Fibroblast of the aortic adventitia (primary cell): ENCODE measurements around the gene CTDP1. TPM values are rescaled to one million over a fixed set of nuclear protein-coding genes. Genes with fewer than 3 reads are reported as not detected.
"Not testable (repeated sequence)": the region's sequence is repeated elsewhere in the genome, so short reads cannot be mapped to it uniquely, and the experiment has no call there.

Source experiments
- DNase-seq: peaks from one replicate; pipeline ENCODE4 v3.0.0-alpha.2; 2010; ENCODE audit warnings: low read depth
- H3K4me3 ChIP-seq: 2 replicates; pipeline ENCODE4 v1.5.1; 2011; ENCODE audit warnings: low read depth, mild to moderate bottlenecking, control low read depth, low read length, moderate library complexity
- total RNA-seq: library from RNA; depleted of rRNA; stranded (reverse); fragments of >200 nt; gene quantifications from 2 replicates; pipeline ENCODE4 v1.2.3, GENCODE V29; 2012; ENCODE audit warnings: low replicate concordance
- TF ChIP-seq, protein P1 (sequence below): IDR thresholded peaks from 2 replicates; pipeline ENCODE4 v1.5.1; 2011; ENCODE audit warnings: mild to moderate bottlenecking, low read length, control low read depth, inconsistent platforms; ENCODE audit not compliant: insufficient read depth

CTDP1 gene
- total RNA-seq, 1 donor: 14.1 TPM

DNA sequence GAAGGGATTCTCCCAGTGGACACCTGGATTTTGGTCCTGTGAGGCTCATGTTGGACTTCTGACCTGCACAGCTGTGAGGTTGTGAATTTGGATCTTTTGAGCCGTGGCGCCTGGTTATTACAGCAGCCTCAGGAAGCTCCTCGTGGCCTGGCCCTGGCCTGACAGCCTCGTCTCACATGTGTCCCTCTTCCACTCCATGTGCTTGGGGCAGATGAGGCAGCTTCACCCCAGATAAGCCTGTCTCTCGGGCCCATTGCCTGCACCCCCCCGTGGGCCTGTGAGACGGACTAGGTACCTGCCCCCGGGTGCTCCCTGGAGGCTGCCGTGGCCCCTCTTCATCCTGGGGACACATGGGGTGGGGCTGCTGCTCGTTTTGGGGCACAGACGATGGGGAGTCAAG, 51.2 kb downstream of the CTDP1 start:
- no peak for DNase-seq
- TF ChIP-seq, protein P1, sequence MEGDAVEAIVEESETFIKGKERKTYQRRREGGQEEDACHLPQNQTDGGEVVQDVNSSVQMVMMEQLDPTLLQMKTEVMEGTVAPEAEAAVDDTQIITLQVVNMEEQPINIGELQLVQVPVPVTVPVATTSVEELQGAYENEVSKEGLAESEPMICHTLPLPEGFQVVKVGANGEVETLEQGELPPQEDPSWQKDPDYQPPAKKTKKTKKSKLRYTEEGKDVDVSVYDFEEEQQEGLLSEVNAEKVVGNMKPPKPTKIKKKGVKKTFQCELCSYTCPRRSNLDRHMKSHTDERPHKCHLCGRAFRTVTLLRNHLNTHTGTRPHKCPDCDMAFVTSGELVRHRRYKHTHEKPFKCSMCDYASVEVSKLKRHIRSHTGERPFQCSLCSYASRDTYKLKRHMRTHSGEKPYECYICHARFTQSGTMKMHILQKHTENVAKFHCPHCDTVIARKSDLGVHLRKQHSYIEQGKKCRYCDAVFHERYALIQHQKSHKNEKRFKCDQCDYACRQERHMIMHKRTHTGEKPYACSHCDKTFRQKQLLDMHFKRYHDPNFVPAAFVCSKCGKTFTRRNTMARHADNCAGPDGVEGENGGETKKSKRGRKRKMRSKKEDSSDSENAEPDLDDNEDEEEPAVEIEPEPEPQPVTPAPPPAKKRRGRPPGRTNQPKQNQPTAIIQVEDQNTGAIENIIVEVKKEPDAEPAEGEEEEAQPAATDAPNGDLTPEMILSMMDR: no peak
- no peak overlapping the region for H3K4me3 ChIP-seq

DNA sequence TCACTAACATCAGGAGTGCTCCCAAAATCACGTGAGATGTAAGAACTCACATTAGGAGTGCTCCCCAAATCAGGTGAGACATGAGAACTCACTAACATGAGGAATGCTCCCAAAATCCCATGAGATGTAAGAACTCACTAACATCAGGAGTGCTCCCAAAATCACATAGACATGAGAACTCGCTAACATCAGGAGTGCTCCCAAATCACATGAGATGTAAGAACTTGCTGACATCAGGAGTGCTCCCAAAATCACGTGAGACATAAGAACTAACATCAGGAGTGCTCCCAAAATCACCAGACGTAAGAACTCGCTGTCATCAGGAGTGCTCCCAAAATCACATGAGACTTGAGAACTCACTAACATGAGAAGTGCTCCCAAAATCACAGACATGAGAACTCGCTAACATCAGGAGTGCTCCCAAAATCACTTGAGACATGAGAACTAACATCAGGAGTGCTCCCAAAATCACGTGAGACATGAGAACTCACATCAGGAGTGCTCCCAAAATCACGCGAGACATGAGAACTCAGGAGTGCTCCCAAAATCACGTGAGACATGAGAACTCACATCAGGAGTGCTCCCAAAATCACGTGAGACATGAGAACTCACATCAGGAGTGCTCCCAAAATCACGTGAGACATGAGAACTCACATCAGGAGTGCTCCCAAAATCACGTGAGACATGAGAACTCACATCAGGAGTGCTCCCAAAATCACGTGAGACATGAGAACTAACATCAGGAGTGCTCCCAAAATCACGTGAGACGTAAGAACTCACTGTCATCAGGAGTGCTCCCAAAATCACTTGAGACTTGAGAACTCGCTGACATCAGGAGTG, 52.5 kb downstream of the CTDP1 start:
- H3K4me3 ChIP-seq: not testable (repeated sequence)
- DNase-seq: peak; percentile 10

DNA sequence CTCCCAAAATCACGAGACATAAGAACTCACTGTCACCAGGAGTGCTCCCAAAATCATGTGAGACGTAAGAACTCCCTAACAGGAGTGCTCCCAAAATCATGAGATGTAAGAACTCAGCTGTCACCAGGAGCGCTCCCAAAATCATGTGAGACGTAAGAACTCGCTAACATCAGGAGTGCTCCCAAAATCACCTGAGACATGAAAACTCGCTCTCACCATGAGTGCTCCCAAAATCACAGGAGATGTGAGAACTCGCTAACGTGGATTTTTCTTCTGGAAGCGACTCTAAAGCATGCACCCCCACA, 53.1 kb downstream of the CTDP1 start:
- no peak overlapping the region for H3K4me3 ChIP-seq
- peak; percentile 4 for DNase-seq
- TF ChIP-seq, protein P1: no peak

DNA sequence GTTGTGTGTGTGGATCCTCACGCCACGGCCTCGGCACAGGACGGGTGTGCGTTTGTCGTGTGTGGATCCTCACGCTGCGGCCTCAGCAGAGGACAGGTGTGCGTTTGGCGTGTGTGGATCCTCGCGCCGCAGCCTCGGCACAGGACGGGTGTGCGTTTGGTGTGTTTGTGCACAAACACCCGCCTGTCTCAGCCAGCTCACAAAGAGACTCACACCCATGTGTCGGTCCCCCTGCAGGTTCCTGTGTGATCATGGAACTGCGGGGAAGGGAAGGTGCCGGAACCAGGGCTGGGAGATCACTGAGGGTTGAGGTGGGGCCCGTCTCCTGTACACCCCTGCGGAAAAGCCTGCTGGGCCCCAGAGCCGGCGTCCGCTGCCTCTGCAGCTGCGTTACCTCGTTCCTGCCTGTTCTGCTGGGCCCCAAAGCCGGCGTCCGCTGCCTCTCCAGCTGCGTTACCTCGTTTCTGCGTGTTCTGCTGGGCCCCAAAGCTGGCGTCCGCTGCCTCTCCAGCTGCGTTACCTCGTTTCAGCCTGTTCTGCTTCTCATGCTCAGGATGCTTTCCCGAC, 53.6 kb downstream of the CTDP1 start:
- TF ChIP-seq, protein P1: no peak
- H3K4me3 ChIP-seq: no peak overlapping the region
- no peak for DNase-seq

DNA sequence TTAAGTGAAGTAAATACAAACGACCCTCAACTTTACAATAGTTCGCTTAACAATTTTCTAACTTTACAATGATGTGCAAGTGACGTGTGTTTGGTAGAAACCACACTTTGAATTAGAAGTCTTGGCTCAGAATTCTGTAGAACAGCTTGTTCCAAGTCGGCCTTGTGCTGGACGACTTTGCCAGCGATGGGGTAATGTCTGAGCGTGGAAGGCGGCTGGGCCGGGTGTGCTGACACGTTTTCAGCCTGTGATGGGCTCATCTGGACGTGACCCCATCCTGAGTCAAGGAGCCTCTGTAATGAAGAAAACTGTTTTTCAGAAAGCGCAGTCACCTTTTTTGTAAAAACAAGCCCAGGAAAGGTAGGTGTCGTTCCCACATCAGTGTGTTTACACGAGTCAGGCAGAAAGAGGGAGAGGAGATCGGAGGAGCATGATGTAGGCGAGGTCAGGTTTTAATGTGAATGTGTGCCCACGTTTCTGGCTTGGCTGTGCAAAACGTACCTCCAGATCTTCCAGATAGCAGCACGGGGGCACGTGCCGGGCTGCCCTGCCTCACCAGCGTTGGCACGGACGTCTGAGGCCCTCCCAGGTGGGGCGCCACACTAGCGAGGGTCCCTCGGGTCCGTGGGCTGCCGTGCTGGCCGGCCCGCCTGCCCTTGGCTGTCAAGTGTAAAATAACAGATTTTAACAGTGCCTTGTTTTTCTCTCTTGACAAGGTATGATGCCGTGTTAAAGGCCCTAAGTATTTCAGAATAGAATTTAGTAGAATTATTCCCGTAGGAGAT, 54.6 kb downstream of the CTDP1 start:
- DNase-seq: no peak
- TF ChIP-seq, protein P1: no peak
- H3K4me3 ChIP-seq: no peak overlapping the region

DNA sequence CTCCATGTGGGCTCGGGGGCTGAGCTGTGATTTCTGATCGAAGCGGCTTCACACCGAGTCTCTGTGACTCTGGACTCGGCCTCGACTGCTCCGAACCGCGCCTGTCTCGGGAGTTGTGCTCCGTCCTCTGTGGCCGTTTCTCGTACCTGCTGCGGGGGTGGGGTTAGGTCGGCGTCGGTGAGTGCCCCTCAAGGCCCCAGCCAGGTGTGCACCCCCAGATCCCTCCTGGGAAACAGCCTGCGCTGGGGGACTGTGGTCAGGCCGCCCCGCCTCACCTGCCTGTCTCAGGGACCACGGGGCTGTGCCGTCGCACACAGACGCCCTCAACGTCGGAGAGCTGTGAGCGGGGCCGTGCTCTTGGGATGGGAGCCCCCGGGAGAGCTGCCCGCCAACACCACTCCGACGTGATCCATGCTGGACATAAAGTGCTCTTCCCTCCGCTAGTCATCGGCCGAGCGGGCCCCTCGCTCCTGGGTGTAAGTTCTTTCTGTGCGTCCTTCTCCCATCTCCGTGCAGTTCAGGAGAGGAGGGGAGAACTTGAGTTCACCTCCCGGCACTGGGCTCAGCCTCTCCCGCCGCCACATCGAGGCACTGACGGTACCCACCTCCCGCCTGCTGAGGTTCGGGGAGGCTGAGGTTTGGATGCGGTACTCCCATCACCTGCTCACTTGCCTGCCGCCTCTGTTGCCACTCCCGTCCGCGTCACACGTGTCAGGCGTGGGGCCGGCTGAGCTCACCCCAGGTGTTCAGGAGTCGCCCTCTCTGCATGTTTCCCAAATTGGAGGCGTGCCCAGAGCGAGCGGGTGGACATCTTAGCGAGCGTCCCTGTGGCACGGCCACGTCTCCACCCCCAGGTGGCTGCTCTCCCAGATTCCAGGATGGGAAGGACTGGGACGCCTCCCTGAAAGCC, 55.7 kb downstream of the CTDP1 start:
- TF ChIP-seq, protein P1: no peak
- H3K4me3 ChIP-seq: no peak overlapping the region
- DNase-seq: no peak
